DND-41 (cell line): ENCODE data around the gene FTH1.

Experiments used
- ATAC-seq: fragments of 200-7000 bp; cut with Tn5 transposase; 3 replicates; pipeline ENCODE4 v1.9.1; 2021; ENCODE audit warnings: low read depth; ENCODE audit not compliant: insufficient read depth
- DNase-seq: peaks from one replicate; pipeline ENCODE4 v3.0.0-alpha.2; 2020
- H2AFZ ChIP-seq: 2 replicates; pipeline ENCODE4 v1.6.0; 2012; ENCODE audit warnings: low read depth, low read length
- H3K27ac ChIP-seq: 2 replicates; pipeline ENCODE4 v1.5.1; 2012; ENCODE audit warnings: low read length, inconsistent platforms
- H3K27me3 ChIP-seq: fragments of 200-600 bp; sonication (generic); 2 replicates; pipeline ENCODE4 v1.6.0; 2012; ENCODE audit warnings: low read length, mild to moderate bottlenecking, inconsistent platforms; ENCODE audit not compliant: insufficient read depth, poor library complexity
- H3K36me3 ChIP-seq: 2 replicates; pipeline ENCODE4 v1.5.1; 2012; ENCODE audit warnings: low read length, inconsistent platforms; ENCODE audit not compliant: insufficient read depth
- H3K4me1 ChIP-seq: 2 replicates; pipeline ENCODE4 v1.5.1; 2012; ENCODE audit warnings: mild to moderate bottlenecking, low read length; ENCODE audit not compliant: insufficient read depth
- H3K4me2 ChIP-seq: 2 replicates; pipeline ENCODE4 v1.6.0; 2012; ENCODE audit warnings: mild to moderate bottlenecking, moderate library complexity, low read length, inconsistent platforms; ENCODE audit not compliant: insufficient read depth
- H3K4me3 ChIP-seq, 2 experiments: fragments of 200-600 bp in 1 of 2; shearing (Covaris generic) in 1 of 2; 2 replicates each; pipeline ENCODE4 v1.5.1; 2012 to 2016; ENCODE audit warnings: inconsistent platforms in 2 of 2, low read length in 2 of 2, mild to moderate bottlenecking in 2 of 2, low read depth in 1 of 2, moderate library complexity in 1 of 2
- H3K79me2 ChIP-seq: 2 replicates; pipeline ENCODE4 v1.6.0; 2012; ENCODE audit warnings: low read length, inconsistent platforms; ENCODE audit not compliant: insufficient read depth
- H3K9ac ChIP-seq: 2 replicates; pipeline ENCODE4 v1.6.0; 2012; ENCODE audit warnings: low read depth, mild to moderate bottlenecking, inconsistent platforms, low read length, moderate library complexity
- H3K9me3 ChIP-seq: 2 replicates; pipeline ENCODE4 v1.5.1; 2012; ENCODE audit warnings: low read length, moderate library complexity, mild to moderate bottlenecking, inconsistent platforms; ENCODE audit not compliant: insufficient read depth, severe bottlenecking
- H4K20me1 ChIP-seq: 2 replicates; pipeline ENCODE4 v1.6.0; 2012; ENCODE audit warnings: low read length; ENCODE audit not compliant: insufficient read depth
- EZH2 ChIP-seq: IDR thresholded peaks from 3 replicates; pipeline ENCODE4 v1.6.1; 2012; ENCODE audit warnings: borderline replicate concordance, low read depth, mild to moderate bottlenecking, moderate library complexity, low read length, inconsistent platforms; ENCODE audit not compliant: severe bottlenecking
- TF ChIP-seq, protein P1 (sequence below): IDR thresholded peaks from 2 replicates; pipeline ENCODE4 v1.5.1; 2012; ENCODE audit warnings: borderline replicate concordance, low read length, moderate library complexity, mild to moderate bottlenecking; ENCODE audit not compliant: poor library complexity, severe bottlenecking; ENCODE audit errors: extremely low read depth

The FTH1 gene

DNA sequence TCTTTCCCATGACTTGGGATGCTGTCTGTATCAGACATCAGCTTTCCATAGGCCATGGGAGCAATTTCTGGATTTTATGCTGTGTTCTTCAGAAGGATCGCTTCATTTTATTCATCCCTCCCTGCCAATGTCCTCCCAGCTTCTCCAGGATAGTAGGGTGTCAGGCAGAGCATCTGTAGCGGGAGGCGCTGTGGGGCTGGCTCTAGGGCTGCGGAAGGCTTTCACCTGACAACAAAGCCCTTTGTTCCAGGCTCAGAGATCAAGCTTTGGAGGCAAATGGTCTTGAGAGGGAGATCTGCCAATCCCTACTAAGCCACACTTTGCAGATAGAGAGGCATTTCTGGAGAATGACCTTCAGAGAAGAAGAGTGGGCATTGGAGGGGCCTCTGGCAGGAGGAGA lies 29.5 kb upstream of the FTH1 start:
- Histone ChIP-seq H3K79me2 (no peaks in the 10 kb centered on the region), H3K4me2 (no peak overlapping the region), H3K9ac (no peak overlapping the region), H3K27ac (no peak overlapping the region), H4K20me1 (no peaks in the 10 kb centered on the region), H3K36me3 (no peaks in the 10 kb centered on the region), H3K4me3 (no peak overlapping the region), H3K9me3 (peaks cover 8% of the 10 kb centered on the region), H3K4me1 (no peaks in the 10 kb centered on the region), H3K27me3 (no peaks in the 10 kb centered on the region), H2AFZ (no peak overlapping the region)
- TF ChIP-seq, protein P1, sequence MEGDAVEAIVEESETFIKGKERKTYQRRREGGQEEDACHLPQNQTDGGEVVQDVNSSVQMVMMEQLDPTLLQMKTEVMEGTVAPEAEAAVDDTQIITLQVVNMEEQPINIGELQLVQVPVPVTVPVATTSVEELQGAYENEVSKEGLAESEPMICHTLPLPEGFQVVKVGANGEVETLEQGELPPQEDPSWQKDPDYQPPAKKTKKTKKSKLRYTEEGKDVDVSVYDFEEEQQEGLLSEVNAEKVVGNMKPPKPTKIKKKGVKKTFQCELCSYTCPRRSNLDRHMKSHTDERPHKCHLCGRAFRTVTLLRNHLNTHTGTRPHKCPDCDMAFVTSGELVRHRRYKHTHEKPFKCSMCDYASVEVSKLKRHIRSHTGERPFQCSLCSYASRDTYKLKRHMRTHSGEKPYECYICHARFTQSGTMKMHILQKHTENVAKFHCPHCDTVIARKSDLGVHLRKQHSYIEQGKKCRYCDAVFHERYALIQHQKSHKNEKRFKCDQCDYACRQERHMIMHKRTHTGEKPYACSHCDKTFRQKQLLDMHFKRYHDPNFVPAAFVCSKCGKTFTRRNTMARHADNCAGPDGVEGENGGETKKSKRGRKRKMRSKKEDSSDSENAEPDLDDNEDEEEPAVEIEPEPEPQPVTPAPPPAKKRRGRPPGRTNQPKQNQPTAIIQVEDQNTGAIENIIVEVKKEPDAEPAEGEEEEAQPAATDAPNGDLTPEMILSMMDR, result no peak
- TF ChIP-seq EZH2, result no peak
- DNase-seq (no peak), ATAC-seq (no peak)

DNA sequence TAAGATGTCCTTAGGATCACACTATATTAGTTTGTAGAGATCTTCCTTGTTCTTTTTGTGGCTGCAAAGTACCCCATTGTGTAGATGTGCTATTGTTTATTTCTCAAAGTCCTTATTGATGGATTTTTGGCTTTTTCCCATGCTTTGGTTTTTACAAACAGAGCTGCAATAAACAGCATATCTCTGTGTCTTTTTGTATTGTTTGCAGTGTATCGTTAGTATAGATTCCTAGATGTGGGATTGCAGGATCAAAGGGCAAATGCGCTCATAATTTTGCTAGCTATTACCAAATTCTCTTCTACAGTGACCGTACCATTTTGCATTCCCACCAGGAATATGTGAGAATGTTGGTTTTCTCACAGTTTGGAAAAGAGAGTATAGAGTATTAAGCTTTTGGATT lies 27.5 kb upstream of the FTH1 start:
- Histone ChIP-seq H3K4me1 (no peaks in the 10 kb centered on the region), H4K20me1 (no peaks in the 10 kb centered on the region), H3K4me3 (no peak overlapping the region), H3K9me3 (peaks cover 8% of the 10 kb centered on the region), H3K9ac (no peak overlapping the region), H3K27me3 (no peaks in the 10 kb centered on the region), H3K27ac (no peak overlapping the region), H2AFZ (no peak overlapping the region), H3K79me2 (no peaks in the 10 kb centered on the region), H3K36me3 (no peaks in the 10 kb centered on the region), H3K4me2 (no peak overlapping the region)
- no peak for ATAC-seq
- no peak for TF ChIP-seq EZH2
- TF ChIP-seq, protein P1, result no peak
- no peak for DNase-seq

DNA sequence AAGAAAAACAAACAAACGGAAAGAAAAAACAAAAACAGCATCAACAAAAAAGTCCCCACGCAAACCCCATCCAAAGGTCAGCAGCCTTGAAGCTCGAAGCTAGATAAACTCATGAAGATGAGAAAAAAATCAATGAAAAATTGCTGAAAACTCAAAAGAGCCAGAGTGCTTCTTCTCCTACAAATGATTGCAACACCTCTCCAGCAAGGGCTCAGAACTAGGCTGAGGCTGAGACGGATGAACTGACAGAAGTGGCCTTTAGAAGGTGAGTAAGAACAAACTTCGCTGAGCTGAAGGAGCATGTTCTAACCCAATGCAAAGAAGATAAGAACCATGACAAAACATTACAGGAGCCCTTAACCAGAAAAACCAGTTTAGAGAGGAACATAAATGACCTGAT lies 18.4 kb upstream of the FTH1 start:
- Histone ChIP-seq H3K36me3 (no peaks in the 10 kb centered on the region), H3K4me1 (no peaks in the 10 kb centered on the region), H3K27ac (no peak overlapping the region), H2AFZ (no peak overlapping the region), H3K79me2 (no peaks in the 10 kb centered on the region), H4K20me1 (no peaks in the 10 kb centered on the region), H3K4me3 (no peak overlapping the region), H3K9ac (no peak overlapping the region), H3K9me3 (no peaks in the 10 kb centered on the region), H3K27me3 (peaks cover 3% of the 10 kb centered on the region), H3K4me2 (no peak overlapping the region)
- no peak for ATAC-seq
- TF ChIP-seq, protein P1, result no peak
- no peak for TF ChIP-seq EZH2
- DNase-seq, result no peak

DNA sequence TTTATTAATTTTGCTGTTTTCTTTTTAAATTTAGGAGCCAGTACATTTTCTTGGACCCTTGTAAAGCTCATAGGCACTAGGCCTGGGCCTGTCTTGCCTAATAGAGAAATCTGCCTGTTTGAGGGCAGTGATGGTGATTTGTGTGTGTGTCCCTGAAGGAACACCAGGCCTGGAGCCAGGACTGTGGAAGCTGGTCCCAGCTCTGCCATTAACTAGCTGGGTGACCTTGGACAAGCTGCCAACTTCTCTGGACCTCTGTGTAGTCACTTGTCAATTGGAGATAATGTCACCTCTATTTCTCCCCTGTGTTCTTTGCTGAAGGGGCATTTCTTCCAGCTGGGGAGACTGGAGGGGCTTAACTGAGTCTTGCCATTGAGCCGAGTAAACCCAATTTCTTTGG lies 16.0 kb upstream of the FTH1 start:
- DNase-seq, result no peak
- no peak overlapping the region for H3K9ac ChIP-seq
- no peak overlapping the region for H2AFZ ChIP-seq
- no peak overlapping the region for H3K27ac ChIP-seq
- H3K36me3 ChIP-seq, result no peaks in the 10 kb centered on the region
- peaks cover 3% of the 10 kb centered on the region for H3K27me3 ChIP-seq
- no peaks in the 10 kb centered on the region for H4K20me1 ChIP-seq
- H3K4me2 ChIP-seq, result no peak overlapping the region
- no peaks in the 10 kb centered on the region for H3K9me3 ChIP-seq
- no peak overlapping the region for H3K4me3 ChIP-seq
- no peak for ATAC-seq
- H3K4me1 ChIP-seq, result no peaks in the 10 kb centered on the region
- no peaks in the 10 kb centered on the region for H3K79me2 ChIP-seq
- TF ChIP-seq, protein P1, result no peak
- no peak for TF ChIP-seq EZH2
